A673 (cell line): ENCODE measurements around the gene TNFSF11. TPM values are rescaled to one million over a fixed set of nuclear protein-coding genes. Genes with fewer than 3 reads are reported as not detected.

Experiments used
- BruUV-seq: library from RNA; stranded (reverse); fragments of 400-500 nt; replicated peaks from 2 replicates; lab custom pipeline; 2021; lab: Mats Ljungman, UMichigan
- CTCF ChIA-PET: fragments of 300-600 bp; sonication (Branson Sonifier 250); formaldehyde crosslinking; loops from one replicate; lab custom pipeline; 2022; ENCODE audit warnings: antibody characterized with exemption; lab: Charles Lee
- POLR2A ChIA-PET: fragments of 300-600 bp; sonication (Branson Sonifier 250); formaldehyde crosslinking; loops from one replicate; lab custom pipeline; 2022; ENCODE audit warnings: antibody characterized with exemption; ENCODE audit not compliant: low non-redundant PET; lab: Charles Lee
- DNase-seq: peaks from one replicate; pipeline ENCODE4 v3.0.0-alpha.2; 2015; ENCODE audit warnings: low spot score
- H3K27ac ChIP-seq: fragments of 200-600 bp; sonication (generic); 2 replicates; pipeline ENCODE4 v1.5.1; 2016; ENCODE audit warnings: mixed run types, low read depth, mild to moderate bottlenecking, mixed read lengths, antibody characterized with exemption, low read length; ENCODE audit not compliant: poor library complexity, severe bottlenecking
- H3K27me3 ChIP-seq: fragments of 200-600 bp; sonication (generic); replicated peaks from 2 replicates; pipeline ENCODE4 v1.6.1; 2017; ENCODE audit warnings: mixed run types, low read depth, mild to moderate bottlenecking, mixed read lengths, antibody characterized with exemption, low read length; ENCODE audit not compliant: insufficient read depth, poor library complexity
- H3K36me3 ChIP-seq: fragments of 200-600 bp; sonication (generic); 2 replicates; pipeline ENCODE4 v1.6.1; 2016; ENCODE audit warnings: mixed run types, mild to moderate bottlenecking, mixed read lengths, antibody characterized with exemption, low read length; ENCODE audit not compliant: insufficient read depth, poor library complexity, severe bottlenecking
- H3K4me1 ChIP-seq: fragments of 200-600 bp; sonication (generic); 2 replicates; pipeline ENCODE4 v1.6.1; 2017; ENCODE audit warnings: mixed run types, mild to moderate bottlenecking, mixed read lengths, antibody characterized with exemption, low read length; ENCODE audit not compliant: insufficient read depth, poor library complexity, severe bottlenecking
- H3K4me3 ChIP-seq: fragments of 200-600 bp; sonication (generic); 2 replicates; pipeline ENCODE4 v1.5.1; 2016; ENCODE audit warnings: low read depth, mixed run types, mild to moderate bottlenecking, mixed read lengths, low read length; ENCODE audit not compliant: poor library complexity, severe bottlenecking
- H3K9me3 ChIP-seq: fragments of 200-600 bp; sonication (generic); 2 replicates; pipeline ENCODE4 v1.6.1; 2016; ENCODE audit warnings: mixed run types, low read depth, mild to moderate bottlenecking, mixed read lengths, antibody characterized with exemption, low read length; ENCODE audit not compliant: poor library complexity, severe bottlenecking
- EZH2 ChIP-seq: fragments of 200-600 bp; sonication (generic); IDR thresholded peaks from 2 replicates; pipeline ENCODE4 v1.6.1; 2017; ENCODE audit warnings: borderline replicate concordance, low read depth, mild to moderate bottlenecking, mixed read lengths, antibody characterized with exemption, low read length; ENCODE audit not compliant: poor library complexity, severe bottlenecking
- intact Hi-C: fragments of 100-400 bp; cut with micrococcal nuclease; formaldehyde crosslinking; loops from one replicate; pipeline ENCODE4 v1.10.0; 2022; ENCODE audit not compliant: unreplicated experiment
- total RNA-seq: library from RNA; stranded (reverse); gene quantifications from 2 replicates; pipeline ENCODE4 v1.2.3, GENCODE V29; 2021
- TF ChIP-seq, protein P1 (sequence below): fragments of 300-800, 200-600 bp; sonication (generic); conservative IDR thresholded peaks from 2 replicates; pipeline ENCODE4 v1.5.1; 2017; ENCODE audit warnings: low read depth, mild to moderate bottlenecking, antibody characterized with exemption, low read length, moderate library complexity, mixed read lengths

The TNFSF11 gene
- total RNA-seq, 1 experiment from 2014 or later, result not detected

GRCh38 chr13:42526276-42526675, 47.7 kb upstream of the TNFSF11 start:
- TF ChIP-seq, protein P1, sequence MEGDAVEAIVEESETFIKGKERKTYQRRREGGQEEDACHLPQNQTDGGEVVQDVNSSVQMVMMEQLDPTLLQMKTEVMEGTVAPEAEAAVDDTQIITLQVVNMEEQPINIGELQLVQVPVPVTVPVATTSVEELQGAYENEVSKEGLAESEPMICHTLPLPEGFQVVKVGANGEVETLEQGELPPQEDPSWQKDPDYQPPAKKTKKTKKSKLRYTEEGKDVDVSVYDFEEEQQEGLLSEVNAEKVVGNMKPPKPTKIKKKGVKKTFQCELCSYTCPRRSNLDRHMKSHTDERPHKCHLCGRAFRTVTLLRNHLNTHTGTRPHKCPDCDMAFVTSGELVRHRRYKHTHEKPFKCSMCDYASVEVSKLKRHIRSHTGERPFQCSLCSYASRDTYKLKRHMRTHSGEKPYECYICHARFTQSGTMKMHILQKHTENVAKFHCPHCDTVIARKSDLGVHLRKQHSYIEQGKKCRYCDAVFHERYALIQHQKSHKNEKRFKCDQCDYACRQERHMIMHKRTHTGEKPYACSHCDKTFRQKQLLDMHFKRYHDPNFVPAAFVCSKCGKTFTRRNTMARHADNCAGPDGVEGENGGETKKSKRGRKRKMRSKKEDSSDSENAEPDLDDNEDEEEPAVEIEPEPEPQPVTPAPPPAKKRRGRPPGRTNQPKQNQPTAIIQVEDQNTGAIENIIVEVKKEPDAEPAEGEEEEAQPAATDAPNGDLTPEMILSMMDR, result no peak
- TF ChIP-seq EZH2, result no peak
- H3K4me3 ChIP-seq, result no peak overlapping the region
- H3K27me3 ChIP-seq, result peaks cover 9% of the 10 kb centered on the region
- no peaks in the 10 kb centered on the region for H3K4me1 ChIP-seq
- no TSS peak for BruUV-seq
- intact Hi-C loops, result no loop called here
- DNase-seq, result no peak
- no peak overlapping the region for H3K27ac ChIP-seq
- no peaks in the 10 kb centered on the region for H3K9me3 ChIP-seq
- POLR2A ChIA-PET, result no interaction called here
- H3K36me3 ChIP-seq, result no peaks in the 10 kb centered on the region
- CTCF ChIA-PET, result no interaction called here

GRCh38 chr13:42526804-42527203, 47.1 kb upstream of the TNFSF11 start:
- CTCF ChIA-PET, result no interaction called here
- Histone ChIP-seq H3K36me3 (no peaks in the 10 kb centered on the region), H3K4me1 (no peaks in the 10 kb centered on the region), H3K27ac (no peak overlapping the region), H3K4me3 (no peak overlapping the region), H3K9me3 (no peaks in the 10 kb centered on the region), H3K27me3 (peaks cover 14% of the 10 kb centered on the region)
- intact Hi-C loops, result no loop called here
- no TSS peak for BruUV-seq
- DNase-seq, result no peak
- no peak for TF ChIP-seq EZH2
- TF ChIP-seq, protein P1, result no peak
- POLR2A ChIA-PET, result no interaction called here

DNA sequence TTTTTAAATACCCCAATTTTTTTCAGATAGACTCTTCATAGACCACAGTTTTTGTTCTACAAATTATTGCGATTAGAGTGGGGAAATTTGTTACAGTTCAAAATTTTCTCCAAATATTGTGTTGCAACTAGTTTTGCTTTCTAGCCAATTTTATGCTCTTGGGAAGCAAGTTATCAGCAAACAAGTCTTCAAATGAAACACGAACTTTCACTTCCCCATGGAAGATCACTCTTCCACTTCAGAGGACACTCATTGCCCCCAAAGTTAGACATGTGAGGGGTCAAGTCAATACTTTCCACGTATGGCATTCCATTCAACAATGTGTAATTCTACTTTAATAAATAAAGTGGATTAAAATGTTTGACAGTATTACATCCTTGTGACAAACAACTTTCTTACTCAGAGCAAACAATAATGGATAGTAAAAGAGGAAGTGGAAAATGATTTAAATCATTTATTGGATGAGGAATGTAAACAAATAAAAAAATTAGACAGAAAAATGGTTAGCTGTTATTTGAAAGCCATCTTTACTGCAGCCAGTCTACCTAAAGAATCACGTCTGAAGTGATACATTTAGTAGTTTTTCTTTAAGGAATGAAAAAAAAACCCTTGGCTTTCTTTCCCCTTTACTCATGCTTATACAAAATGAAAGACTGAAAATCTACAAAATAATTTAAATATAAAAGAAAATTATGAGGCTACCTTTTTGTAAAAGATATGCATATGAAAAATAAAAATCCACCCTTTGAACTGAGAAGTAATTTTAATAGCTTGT, 41.2 kb upstream of the TNFSF11 start:
- peaks cover 15% of the 10 kb centered on the region for H3K27me3 ChIP-seq
- H3K4me3 ChIP-seq, result no peak overlapping the region
- CTCF ChIA-PET, result no interaction called here
- DNase-seq, result no peak
- intact Hi-C loops, result no loop called here
- no peak overlapping the region for H3K27ac ChIP-seq
- POLR2A ChIA-PET, result no interaction called here
- no peaks in the 10 kb centered on the region for H3K4me1 ChIP-seq
- H3K9me3 ChIP-seq, result no peaks in the 10 kb centered on the region
- H3K36me3 ChIP-seq, result no peaks in the 10 kb centered on the region
- TF ChIP-seq, protein P1, result no peak
- no TSS peak for BruUV-seq
